RWPE2 (cell line): Measurements from ENCODE around the gene CHST14.

Experiments used
- ATAC-seq: fragments of 200-7000 bp; cut with Tn5 transposase; 3 replicates; pipeline ENCODE4 v1.9.1; 2021; ENCODE audit warnings: low read depth
- DNase-seq: peaks from one replicate; pipeline ENCODE4 v3.0.0-alpha.2; 2020; ENCODE audit warnings: low spot score
- H3K27ac ChIP-seq: fragments of 450-650 bp; 2 replicates; pipeline ENCODE4 v1.5.1; 2017; ENCODE audit warnings: mild to moderate bottlenecking; ENCODE audit not compliant: poor library complexity, severe bottlenecking
- H3K27me3 ChIP-seq: fragments of 250-450 bp; sonication (Bioruptor Pico); 2 replicates; pipeline ENCODE4 v1.5.1; 2021; ENCODE audit warnings: mild to moderate bottlenecking, moderate library complexity; ENCODE audit not compliant: insufficient read depth, poor library complexity, severe bottlenecking
- H3K36me3 ChIP-seq: fragments of 250-450 bp; sonication (Bioruptor Pico); 2 replicates; pipeline ENCODE4 v1.5.1; 2020; ENCODE audit warnings: low read depth, mild to moderate bottlenecking, moderate library complexity
- H3K4me1 ChIP-seq: fragments of 250-450 bp; sonication (Bioruptor Pico); 2 replicates; pipeline ENCODE4 v1.5.1; 2021; ENCODE audit warnings: mild to moderate bottlenecking, moderate library complexity; ENCODE audit not compliant: insufficient read depth, poor library complexity, severe bottlenecking
- H3K4me3 ChIP-seq: fragments of 250-450 bp; sonication (Bioruptor Pico); 2 replicates; pipeline ENCODE4 v1.5.1; 2021; ENCODE audit warnings: mild to moderate bottlenecking, moderate library complexity; ENCODE audit not compliant: severe bottlenecking
- H3K9me3 ChIP-seq: fragments of 250-450 bp; sonication (Bioruptor Pico); 2 replicates; pipeline ENCODE4 v1.5.1; 2021; ENCODE audit warnings: mild to moderate bottlenecking, moderate library complexity; ENCODE audit not compliant: severe bottlenecking
- CTCF ChIP-seq: fragments of 450-650 bp; IDR thresholded peaks from one replicate; pipeline ENCODE4 v1.5.1; 2017; ENCODE audit warnings: mild to moderate bottlenecking, moderate library complexity; ENCODE audit not compliant: poor library complexity, severe bottlenecking

The CHST14 gene

GRCh38 chr15:40495516-40495915 lies 24.7 kb downstream of the CHST14 start:
- H3K27ac ChIP-seq: no peak overlapping the region
- DNase-seq (no peak), ATAC-seq (no peak)
- H3K27me3 ChIP-seq: no peaks in the 10 kb centered on the region
- H3K9me3 ChIP-seq: no peaks in the 10 kb centered on the region
- H3K4me3 ChIP-seq: no peak overlapping the region
- no peak for TF ChIP-seq CTCF
- peaks cover 10% of the 10 kb centered on the region for H3K4me1 ChIP-seq
- no peaks in the 10 kb centered on the region for H3K36me3 ChIP-seq

DNA sequence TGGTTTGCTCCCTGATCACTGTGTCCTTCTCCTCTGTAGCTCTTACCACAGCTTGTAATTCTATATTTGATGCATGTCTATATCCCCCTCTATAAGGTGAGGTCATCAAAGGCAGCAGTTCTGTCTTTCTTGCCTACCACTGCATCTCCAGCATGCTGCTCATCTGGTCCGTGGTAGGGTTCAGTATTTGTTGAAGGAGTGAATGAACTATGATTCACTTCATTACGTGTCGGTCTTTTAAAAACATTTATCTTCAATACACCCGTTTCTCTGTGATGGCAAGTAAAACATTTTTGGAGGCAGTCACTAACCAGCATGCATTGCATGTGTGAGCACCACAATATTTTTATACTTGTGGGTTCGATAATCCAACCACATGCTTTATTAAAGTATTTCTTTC lies 27.6 kb downstream of the CHST14 start:
- Histone ChIP-seq H3K27ac (no peak overlapping the region), H3K4me3 (no peak overlapping the region), H3K27me3 (no peaks in the 10 kb centered on the region), H3K9me3 (no peaks in the 10 kb centered on the region), H3K36me3 (no peaks in the 10 kb centered on the region), H3K4me1 (peaks cover 23% of the 10 kb centered on the region)
- TF ChIP-seq CTCF: no peak
- ATAC-seq (peak; percentile 74), DNase-seq (no peak)

DNA sequence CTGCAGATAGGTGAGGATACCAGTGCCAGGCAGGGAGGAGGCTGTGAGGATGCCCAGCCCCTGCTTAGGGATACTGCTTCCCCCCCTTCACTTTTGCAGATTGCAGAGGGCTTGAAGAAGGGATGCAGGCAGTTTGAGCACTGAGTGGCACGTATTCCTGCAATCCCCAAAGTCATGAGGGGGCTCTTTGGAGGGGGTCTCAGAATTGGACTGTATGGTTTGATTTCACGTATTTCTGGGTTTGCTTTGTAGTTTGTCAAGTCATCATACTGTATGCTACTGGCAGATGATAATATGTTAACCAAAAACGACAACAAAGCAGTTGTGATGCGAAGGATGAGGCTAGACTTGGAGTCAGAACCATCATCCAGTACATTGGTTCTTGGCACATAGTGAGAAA lies 28.1 kb downstream of the CHST14 start:
- Histone ChIP-seq H3K36me3 (no peaks in the 10 kb centered on the region), H3K27ac (no peak overlapping the region), H3K9me3 (no peaks in the 10 kb centered on the region), H3K4me1 (peaks cover 23% of the 10 kb centered on the region), H3K4me3 (no peak overlapping the region), H3K27me3 (no peaks in the 10 kb centered on the region)
- TF ChIP-seq CTCF: no peak
- no peak for ATAC-seq
- no peak for DNase-seq

- Histone ChIP-seq H3K27ac (peak overlapping the region; percentile 65), H3K9me3 (no peaks in the 10 kb centered on the region), H3K36me3 (no peaks in the 10 kb centered on the region), H3K4me3 (no peak overlapping the region), H3K4me1 (peaks cover 23% of the 10 kb centered on the region), H3K27me3 (no peaks in the 10 kb centered on the region)
- ATAC-seq (peak; percentile 28), DNase-seq (no peak)
- no peak for TF ChIP-seq CTCF
Observed at GRCh38 chr15:40499931-40500330, 29.1 kb downstream of the CHST14 start.

DNA sequence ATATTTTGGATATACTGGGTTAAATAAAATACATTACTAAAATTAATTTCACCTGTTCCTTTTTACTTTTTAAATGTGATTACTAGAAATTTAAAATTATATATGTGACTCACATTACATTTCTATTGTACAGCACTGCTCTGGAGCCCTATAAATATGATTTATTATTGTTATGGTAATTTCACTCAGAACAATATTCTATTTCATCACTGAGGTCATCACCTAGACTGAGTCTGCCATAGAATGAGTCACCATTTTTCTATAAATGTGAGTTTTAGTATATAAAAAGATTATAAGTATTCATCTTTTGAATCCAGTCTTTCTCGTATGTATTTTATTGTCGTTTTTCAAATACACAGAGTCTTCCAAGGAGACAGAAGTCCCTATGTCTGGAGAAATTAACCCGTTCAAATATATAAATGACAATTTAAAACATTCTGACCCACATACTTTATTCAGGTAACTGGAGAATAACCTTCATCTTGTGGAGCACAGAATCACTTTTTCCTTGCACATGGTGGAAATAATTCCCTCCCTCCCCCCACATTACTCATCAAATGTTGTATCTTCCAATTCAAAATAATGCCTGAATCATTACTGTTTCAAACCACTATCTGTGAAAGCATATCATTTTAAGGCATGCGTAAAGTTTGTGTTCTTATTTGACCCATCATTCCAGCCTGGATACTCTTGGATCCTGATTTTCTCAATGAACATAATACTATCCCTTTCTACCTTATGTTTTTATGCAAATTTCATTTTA lies 30.0 kb downstream of the CHST14 start:
- H3K36me3 ChIP-seq: no peaks in the 10 kb centered on the region
- no peak overlapping the region for H3K4me3 ChIP-seq
- peak; percentile 70 for ATAC-seq
- no peak for DNase-seq
- no peaks in the 10 kb centered on the region for H3K27me3 ChIP-seq
- no peak for TF ChIP-seq CTCF
- H3K27ac ChIP-seq: peak overlapping the region; percentile 65
- H3K4me1 ChIP-seq: peaks cover 23% of the 10 kb centered on the region
- H3K9me3 ChIP-seq: no peaks in the 10 kb centered on the region
